ENCODE results near the gene ZNF213. TPM values are rescaled to one million over a fixed set of nuclear protein-coding genes. Genes with fewer than 3 reads are reported as not detected.

ZNF213 gene
- total and polyA plus RNA-seq, 4 donors: 2.3 to 8.6 (median 6.8) TPM

GRCh38 chr16:3188925-3189825 is 54.3 kb downstream of the ZNF213 start:
- no peaks in the 10 kb centered on the region for H3K27me3 ChIP-seq (ENCODE audit: control insufficient read depth in 1 of 2, insufficient read depth in 2 of 2, low read length in 1 of 2)
- H3K27ac ChIP-seq (ENCODE audit: low read depth in 1 of 2, low read length in 2 of 2): no peak overlapping the region
- no peak overlapping the region for H3K4me3 ChIP-seq (ENCODE audit: low read length in 2 of 2)
- H3K4me1 ChIP-seq (ENCODE audit: control insufficient read depth in 1 of 2, insufficient read depth in 2 of 2, low read length in 2 of 2): no peaks in the 10 kb centered on the region
- 1 to 2% methylated on average over 61 of the region's 61 CpGs for WGBS, 2 donors
- DNase-seq: no peak
- peak; percentile 59 for ATAC-seq (ENCODE audit: low FRiP score)
- intact Hi-C loops (cut with DNase I): no loop called here
- H3K36me3 ChIP-seq (ENCODE audit: control insufficient read depth in 1 of 2, insufficient read depth in 2 of 2, low read length in 1 of 2): no peaks in the 10 kb centered on the region
- no peaks in the 10 kb centered on the region for H3K9me3 ChIP-seq (ENCODE audit: control insufficient read depth, low read length)

GRCh38 chr16:3189869-3190268 is 55.0 kb downstream of the ZNF213 start:
- H3K4me1 ChIP-seq (ENCODE audit: control insufficient read depth in 1 of 2, insufficient read depth in 2 of 2, low read length in 2 of 2): no peaks in the 10 kb centered on the region
- intact Hi-C loops (cut with DNase I): no loop called here
- H3K4me3 ChIP-seq (ENCODE audit: low read length in 2 of 2): no peak overlapping the region
- no peak overlapping the region for H3K27ac ChIP-seq (ENCODE audit: low read depth in 1 of 2, low read length in 2 of 2)
- H3K27me3 ChIP-seq (ENCODE audit: control insufficient read depth in 1 of 2, insufficient read depth in 2 of 2, low read length in 1 of 2): no peaks in the 10 kb centered on the region
- ATAC-seq (ENCODE audit: low FRiP score) (no peak), DNase-seq (no peak)
- 10 to 21% methylated on average over 11 of the region's 11 CpGs for WGBS, 2 donors
- no peaks in the 10 kb centered on the region for H3K9me3 ChIP-seq (ENCODE audit: control insufficient read depth, low read length)
- no peaks in the 10 kb centered on the region for H3K36me3 ChIP-seq (ENCODE audit: control insufficient read depth in 1 of 2, insufficient read depth in 2 of 2, low read length in 1 of 2)

- H3K4me3 ChIP-seq (ENCODE audit: low read length in 2 of 2): no peak overlapping the region
- no peaks in the 10 kb centered on the region for H3K27me3 ChIP-seq (ENCODE audit: control insufficient read depth in 1 of 2, insufficient read depth in 2 of 2, low read length in 1 of 2)
- no peak for ATAC-seq (ENCODE audit: low FRiP score)
- H3K27ac ChIP-seq (ENCODE audit: low read depth in 1 of 2, low read length in 2 of 2): no peak overlapping the region
- H3K36me3 ChIP-seq (ENCODE audit: control insufficient read depth in 1 of 2, insufficient read depth in 2 of 2, low read length in 1 of 2): no peaks in the 10 kb centered on the region
- intact Hi-C loops (cut with DNase I): no loop called here
- H3K4me1 ChIP-seq (ENCODE audit: control insufficient read depth in 1 of 2, insufficient read depth in 2 of 2, low read length in 2 of 2): no peaks in the 10 kb centered on the region
- no peak for DNase-seq
- no peaks in the 10 kb centered on the region for H3K9me3 ChIP-seq (ENCODE audit: control insufficient read depth, low read length)
- 11% methylated on average over 16 of the region's 16 CpGs for WGBS, 2 donors
These were observed 56.1 kb downstream of the ZNF213 start for GRCh38 chr16:3190949-3191353.

Other genes starting within 250 kb of the ZNF213 start
- 10 to 100 TPM; 40.6 to 72.4 TPM for gene FLYWCH1, start 223.1 kb upstream of the ZNF213 start, total RNA-seq
- gene FLYWCH1, start 223.1 kb upstream of the ZNF213 start, polyA plus RNA-seq: 100 to 1,000 TPM in 1 of 2 donors, 10 to 100 TPM in 1; 24.2 to 103 TPM
- not detected for gene KREMEN2, start 170.8 kb upstream of the ZNF213 start, total RNA-seq
- not detected for gene KREMEN2, start 170.8 kb upstream of the ZNF213 start, polyA plus RNA-seq
- gene PAQR4, start 165.7 kb upstream of the ZNF213 start, total RNA-seq: 1 to 10 TPM; 4.0 to 5.7 TPM
- 1 to 10 TPM; 1.5 to 2.6 TPM for gene PAQR4, start 165.7 kb upstream of the ZNF213 start, polyA plus RNA-seq
- gene PKMYT1, start 154.6 kb upstream of the ZNF213 start, total RNA-seq: 1 to 10 TPM; 1.5 to 2.4 TPM
- gene PKMYT1, start 154.6 kb upstream of the ZNF213 start, polyA plus RNA-seq: 1 to 10 TPM; 1.1 to 2.4 TPM
- under 1 TPM in 1 of 2 donors, not detected in 1; 0.18 TPM for gene CLDN9, start 122.1 kb upstream of the ZNF213 start, total RNA-seq
- under 1 TPM in 1 of 2 donors, not detected in 1; 0.20 TPM for gene CLDN9, start 122.1 kb upstream of the ZNF213 start, polyA plus RNA-seq
- not detected for gene CLDN6, start 116.8 kb upstream of the ZNF213 start, total RNA-seq
- not detected for gene CLDN6, start 116.8 kb upstream of the ZNF213 start, polyA plus RNA-seq
- gene TNFRSF12A, start 114.7 kb upstream of the ZNF213 start, total RNA-seq: 100 to 1,000 TPM in 1 of 2 donors, 10 to 100 TPM in 1; 60.4 to 271 TPM
- 100 to 1,000 TPM in 1 of 2 donors, 10 to 100 TPM in 1; 84.9 to 107 TPM for gene TNFRSF12A, start 114.7 kb upstream of the ZNF213 start, polyA plus RNA-seq
- 10 to 100 TPM; 88.5 to 99.7 TPM for gene HCFC1R1, start 111.1 kb upstream of the ZNF213 start, total RNA-seq
- gene HCFC1R1, start 111.1 kb upstream of the ZNF213 start, polyA plus RNA-seq: 100 to 1,000 TPM; 299 to 303 TPM
- gene THOC6, start 111.0 kb upstream of the ZNF213 start, total RNA-seq: 10 to 100 TPM; 18.9 to 29.8 TPM
- gene THOC6, start 111.0 kb upstream of the ZNF213 start, polyA plus RNA-seq: 10 to 100 TPM; 18.5 to 60.6 TPM
- under 1 TPM; 0.10 to 0.18 TPM for gene BICDL2, start 98.1 kb upstream of the ZNF213 start, total RNA-seq
- 1 to 10 TPM in 1 of 2 donors, under 1 TPM in 1; 0.05 to 3.6 TPM for gene BICDL2, start 98.1 kb upstream of the ZNF213 start, polyA plus RNA-seq
- 10 to 100 TPM in 1 of 2 donors, 1 to 10 TPM in 1; 3.2 to 11.4 TPM for gene MMP25, start 88.5 kb upstream of the ZNF213 start, total RNA-seq
- under 1 TPM; 0.36 to 0.75 TPM for gene MMP25, start 88.5 kb upstream of the ZNF213 start, polyA plus RNA-seq
- gene IL32, start 69.4 kb upstream of the ZNF213 start, total RNA-seq: 10 to 100 TPM; 30.2 to 71.6 TPM
- 100 to 1,000 TPM in 1 of 2 donors, 10 to 100 TPM in 1; 18.2 to 137 TPM for gene IL32, start 69.4 kb upstream of the ZNF213 start, polyA plus RNA-seq
- not detected for gene ZSCAN10, start 35.7 kb upstream of the ZNF213 start, total RNA-seq
- gene ZSCAN10, start 35.7 kb upstream of the ZNF213 start, polyA plus RNA-seq: not detected
- 10 to 100 TPM in 1 of 2 donors, 1 to 10 TPM in 1; 7.1 to 10.0 TPM for gene ZNF205, start 22.4 kb upstream of the ZNF213 start, total RNA-seq
- 10 to 100 TPM in 1 of 2 donors, 1 to 10 TPM in 1; 8.9 to 36.6 TPM for gene ZNF205, start 22.4 kb upstream of the ZNF213 start, polyA plus RNA-seq
- not detected for gene OR1F1, start 53.2 kb downstream of the ZNF213 start, total RNA-seq
- not detected for gene OR1F1, start 53.2 kb downstream of the ZNF213 start, polyA plus RNA-seq
- gene ZNF200, start 100.1 kb downstream of the ZNF213 start, total RNA-seq: 1 to 10 TPM; 7.4 to 8.1 TPM
- 1 to 10 TPM; 4.0 to 4.5 TPM for gene ZNF200, start 100.1 kb downstream of the ZNF213 start, polyA plus RNA-seq
- 1 to 10 TPM; 2.9 to 4.5 TPM for gene MEFV, start 121.6 kb downstream of the ZNF213 start, total RNA-seq
- gene MEFV, start 121.6 kb downstream of the ZNF213 start, polyA plus RNA-seq: 1 to 10 TPM in 1 of 2 donors, under 1 TPM in 1; 0.20 to 1.6 TPM
- gene ZNF263, start 148.5 kb downstream of the ZNF213 start, total RNA-seq: 10 to 100 TPM; 26.2 to 27.4 TPM
- gene ZNF263, start 148.5 kb downstream of the ZNF213 start, polyA plus RNA-seq: 10 to 100 TPM in 1 of 2 donors, 1 to 10 TPM in 1; 8.3 to 17.2 TPM
- 1 to 10 TPM; 9.0 to 9.8 TPM for gene TIGD7, start 170.4 kb downstream of the ZNF213 start, total RNA-seq
- gene TIGD7, start 170.4 kb downstream of the ZNF213 start, polyA plus RNA-seq: 1 to 10 TPM; 2.6 to 4.6 TPM
- 10 to 100 TPM; 26.9 to 28.1 TPM for gene ZNF75A, start 170.5 kb downstream of the ZNF213 start, total RNA-seq
- gene ZNF75A, start 170.5 kb downstream of the ZNF213 start, polyA plus RNA-seq: 10 to 100 TPM in 1 of 2 donors, 1 to 10 TPM in 1; 6.1 to 17.3 TPM
- gene OR2C1, start 220.9 kb downstream of the ZNF213 start, total RNA-seq: not detected
- gene OR2C1, start 220.9 kb downstream of the ZNF213 start, polyA plus RNA-seq: not detected

Measured in aorta (tissue), 5 donors.